HG03060 (cell line): ENCODE results near the gene COL10A1.
A peak's percentile ranks its signal among the peaks of the same experiment; 100 is the strongest.
"Not testable (repeated sequence)": the region's sequence is repeated elsewhere in the genome, so short reads cannot be mapped to it uniquely, and the experiment has no call there.

Source experiments
- ATAC-seq: cut with Tn5 transposase; IDR thresholded peaks from one replicate; pipeline ENCODE4 v1.9.1; 2021; ENCODE audit warnings: low read depth, moderate number of reproducible peaks; ENCODE audit not compliant: unreplicated experiment

Gene COL10A1

DNA sequence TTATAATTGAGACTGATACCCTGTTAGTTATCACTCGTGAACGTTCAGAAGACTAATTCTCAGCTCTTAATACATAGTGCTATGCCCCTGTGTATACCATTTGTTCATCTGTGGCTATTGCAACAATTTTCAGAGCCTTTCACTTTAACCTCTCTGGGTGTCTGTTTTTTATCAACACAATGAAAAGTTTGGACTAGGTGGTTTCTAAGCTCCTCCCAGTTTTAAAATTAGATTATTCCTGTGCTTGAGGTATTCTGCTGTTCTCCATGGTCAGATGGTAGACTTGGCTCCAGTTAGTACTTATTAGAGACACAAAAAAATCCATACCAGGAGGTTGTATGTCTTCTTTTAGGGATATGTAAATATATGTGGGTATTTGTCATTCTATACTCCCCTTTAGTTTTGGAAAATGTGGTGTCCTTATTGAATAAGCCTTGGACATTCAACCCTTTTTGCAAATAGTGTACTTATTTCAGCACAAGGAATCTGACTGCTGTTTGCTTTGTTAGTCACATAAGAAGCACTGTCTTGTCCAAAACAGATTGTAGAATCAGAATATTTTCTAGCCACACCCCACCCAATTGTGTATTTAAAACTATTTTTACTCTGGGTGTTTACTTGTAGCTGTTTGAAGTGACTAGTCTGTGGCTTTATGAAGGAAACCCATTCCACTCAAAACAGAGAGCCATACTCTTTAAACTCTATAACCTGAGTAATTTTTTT lies 2.0 kb upstream of the COL10A1 start:
- ATAC-seq = no peak

DNA sequence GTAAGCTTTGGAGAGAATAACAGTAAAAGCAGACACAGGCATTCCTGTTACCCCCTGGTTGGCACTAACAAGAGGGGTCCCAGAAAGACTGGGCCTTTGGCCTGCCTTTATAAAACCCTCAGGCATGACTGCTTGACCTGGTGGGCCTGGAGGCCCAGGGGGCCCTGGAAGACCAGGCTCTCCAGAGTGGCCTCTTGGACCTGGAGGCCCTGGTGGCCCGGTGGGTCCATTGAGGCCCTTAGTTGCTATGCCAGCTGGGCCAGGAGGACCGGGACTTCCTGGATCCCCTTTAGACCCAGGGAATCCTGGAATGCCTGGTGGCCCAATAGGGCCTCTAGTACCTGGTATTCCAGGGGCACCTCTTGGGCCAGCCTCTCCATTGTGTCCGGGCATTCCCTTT lies 5.5 kb downstream of the COL10A1 start:
- no peak for ATAC-seq

DNA sequence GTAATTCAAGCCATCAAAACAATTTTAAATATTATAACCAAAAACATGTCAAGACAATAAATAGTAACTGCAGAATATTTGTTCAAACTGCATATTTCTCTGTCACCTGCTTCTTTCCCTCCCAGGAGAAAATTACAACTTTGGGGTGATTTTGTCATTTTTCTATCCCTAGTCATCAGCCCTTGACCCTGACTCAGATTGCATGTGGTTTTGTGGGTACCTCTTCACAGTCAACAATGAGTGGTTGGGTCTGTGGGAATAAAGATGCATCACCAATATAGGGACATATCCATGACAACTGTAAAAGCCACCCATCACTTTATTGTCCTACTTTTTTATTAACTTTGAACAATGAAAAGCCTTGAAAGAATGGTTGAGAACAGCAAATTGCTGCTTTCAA lies 7.3 kb downstream of the COL10A1 start:
- ATAC-seq = no peak

DNA sequence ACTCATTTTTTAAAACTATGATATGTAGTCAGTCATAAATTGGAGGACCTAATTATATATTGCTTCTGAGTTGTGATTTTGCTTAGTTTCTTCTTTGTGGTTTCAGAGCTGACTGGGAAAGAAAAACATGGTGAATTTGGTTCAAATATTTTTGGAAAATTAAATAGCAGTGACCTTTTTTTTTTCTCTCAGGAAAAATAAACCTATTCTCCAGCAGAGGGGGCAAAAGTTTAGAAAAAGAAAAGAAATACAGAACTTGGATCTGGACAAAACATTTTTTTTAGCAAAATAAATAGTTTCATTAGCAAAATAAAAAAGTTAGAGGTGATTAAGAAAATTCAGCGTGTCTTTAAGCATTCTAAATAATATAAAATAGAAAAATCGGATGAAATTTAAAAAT lies 10.2 kb downstream of the COL10A1 start:
- no peak for ATAC-seq

DNA sequence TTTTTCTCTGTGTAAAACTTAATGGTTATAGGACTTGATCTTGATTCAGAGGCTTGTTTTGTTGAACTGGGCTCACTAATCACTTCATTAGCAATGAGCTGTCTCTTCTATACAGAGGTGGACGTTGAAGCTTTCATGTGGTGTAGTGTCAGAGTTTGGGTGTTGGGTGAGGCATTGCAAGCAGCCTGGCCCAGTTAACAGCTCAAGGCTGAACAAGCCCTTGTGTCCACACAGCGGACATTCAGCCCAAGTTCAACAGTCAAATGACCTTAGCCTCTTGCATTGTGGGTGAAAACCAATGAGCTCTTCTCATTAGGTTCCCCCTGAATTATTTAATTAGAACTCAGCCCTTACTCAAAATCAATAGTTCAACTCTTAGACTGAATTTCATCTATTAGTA lies 12.5 kb downstream of the COL10A1 start:
- ATAC-seq = no peak

DNA sequence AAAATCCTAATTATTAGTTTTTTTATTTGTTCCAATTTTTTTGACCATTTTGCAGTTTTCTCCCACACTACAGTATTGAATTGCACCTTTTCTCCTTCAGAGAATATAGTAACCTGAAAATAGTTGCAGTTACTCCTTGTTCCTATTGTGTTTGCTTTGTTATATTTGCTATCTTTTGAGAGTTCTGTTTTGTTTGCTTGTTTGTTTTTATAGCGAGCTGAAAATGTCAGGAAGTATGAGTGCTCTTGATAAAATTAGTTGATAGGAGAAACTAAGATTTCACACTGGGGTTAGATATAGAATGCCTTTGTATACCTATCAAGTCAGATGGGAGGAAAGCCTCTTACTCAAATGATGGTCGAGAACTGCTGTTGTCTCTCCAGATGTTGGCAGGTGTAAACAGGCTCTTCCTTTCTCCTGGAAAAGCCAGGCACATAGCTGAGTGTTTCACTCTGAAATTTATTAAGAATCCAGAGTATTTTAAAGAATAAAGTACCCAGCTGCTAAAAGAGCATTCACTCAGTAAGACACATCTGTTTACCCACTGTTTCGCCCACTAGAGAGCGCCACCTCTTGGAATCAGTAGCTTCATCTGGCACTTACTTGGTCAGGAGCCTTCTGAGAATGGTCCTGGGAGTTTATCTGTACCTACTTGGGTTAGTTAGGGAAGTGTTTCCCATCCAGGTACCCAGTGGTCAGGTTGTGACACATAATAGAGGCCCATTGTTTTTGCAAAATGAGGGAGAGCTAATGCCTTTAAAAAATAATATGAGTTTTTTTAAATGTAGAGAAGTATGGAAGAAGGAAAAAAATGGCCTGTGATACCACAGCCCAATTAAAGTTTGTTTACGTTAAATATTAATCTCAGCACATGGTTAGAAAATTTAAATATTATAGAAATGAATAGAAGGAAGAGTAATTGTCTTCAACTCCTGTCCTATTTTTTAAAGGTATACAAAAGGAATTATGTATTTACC lies 14.1 kb downstream of the COL10A1 start:
- ATAC-seq = peak; percentile 51

DNA sequence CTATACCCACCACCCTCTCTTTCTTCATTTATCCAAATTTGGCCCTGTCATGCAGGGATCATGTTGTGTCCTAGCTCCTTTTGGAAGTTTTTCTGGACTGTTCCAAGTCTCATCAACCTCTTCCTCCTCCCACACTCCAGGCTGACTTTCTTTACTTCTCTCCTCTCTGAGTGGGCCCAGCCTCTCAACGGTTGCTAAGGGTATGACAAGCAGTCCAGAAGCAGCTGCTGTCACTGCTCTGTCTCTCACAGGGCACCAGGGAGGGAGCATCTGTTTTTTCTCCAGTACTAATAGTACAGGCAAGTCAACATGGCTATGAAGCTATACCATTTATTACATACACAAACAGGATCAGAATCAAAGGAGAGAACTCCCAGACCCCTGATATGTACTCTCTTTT lies 17.1 kb downstream of the COL10A1 start:
- no peak for ATAC-seq

DNA sequence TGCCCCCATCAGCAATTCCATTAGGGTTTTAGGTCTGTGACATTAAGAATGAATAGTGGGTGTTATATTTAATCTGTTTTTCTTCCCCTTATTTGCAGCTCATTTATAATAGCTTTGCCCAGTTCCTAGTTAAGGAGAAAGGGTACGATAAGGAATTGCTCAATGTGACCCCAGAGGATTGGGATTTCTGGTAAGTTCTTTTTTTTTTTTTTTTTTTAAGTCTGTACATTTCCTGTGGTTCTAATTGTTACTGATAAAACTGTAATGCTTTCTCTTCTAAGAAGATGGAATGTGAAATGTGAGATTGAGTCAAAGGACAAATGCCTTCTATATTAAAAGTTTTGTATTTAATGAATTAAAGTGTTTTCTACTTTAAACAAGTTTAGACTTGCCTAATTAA lies 19.8 kb downstream of the COL10A1 start:
- ATAC-seq = no peak

DNA sequence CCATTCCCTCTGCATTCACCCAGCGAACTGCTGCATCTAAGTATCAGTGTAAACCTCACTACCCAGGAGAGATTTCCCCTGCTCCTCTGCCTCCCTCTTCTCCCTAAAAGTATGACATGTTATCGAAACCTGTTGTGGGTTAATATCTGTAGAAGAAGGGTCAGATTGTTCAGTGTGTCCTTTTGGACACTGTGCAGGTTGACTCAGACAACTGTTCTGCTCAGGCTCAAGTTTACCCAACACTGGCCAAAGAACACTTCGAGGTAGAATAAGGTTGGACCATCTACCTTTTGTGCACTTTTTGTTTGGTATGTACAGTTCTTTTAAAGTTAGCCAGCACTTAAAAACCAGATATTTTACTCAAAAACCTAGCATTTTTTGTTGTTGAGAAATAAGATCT lies 20.7 kb downstream of the COL10A1 start:
- no peak for ATAC-seq

DNA sequence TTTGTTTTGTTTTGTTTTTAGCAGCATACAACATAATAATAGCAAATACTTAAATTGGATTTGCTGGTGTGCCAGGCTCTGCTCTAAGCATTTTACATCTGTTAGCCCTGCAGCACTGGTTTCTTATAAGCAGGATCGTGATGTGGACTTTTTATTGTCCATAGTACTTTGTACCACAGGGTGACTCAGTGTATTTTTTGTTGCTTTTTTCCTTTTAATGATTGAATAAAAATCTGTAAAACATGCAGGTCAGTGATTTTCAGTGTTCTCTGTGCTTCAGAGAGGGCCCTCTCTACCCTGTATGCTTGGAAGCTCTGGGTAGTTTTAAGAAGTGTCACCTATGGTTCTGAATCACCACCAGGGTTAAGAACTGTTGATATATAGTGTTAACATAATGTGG lies 21.3 kb downstream of the COL10A1 start:
- no peak for ATAC-seq

DNA sequence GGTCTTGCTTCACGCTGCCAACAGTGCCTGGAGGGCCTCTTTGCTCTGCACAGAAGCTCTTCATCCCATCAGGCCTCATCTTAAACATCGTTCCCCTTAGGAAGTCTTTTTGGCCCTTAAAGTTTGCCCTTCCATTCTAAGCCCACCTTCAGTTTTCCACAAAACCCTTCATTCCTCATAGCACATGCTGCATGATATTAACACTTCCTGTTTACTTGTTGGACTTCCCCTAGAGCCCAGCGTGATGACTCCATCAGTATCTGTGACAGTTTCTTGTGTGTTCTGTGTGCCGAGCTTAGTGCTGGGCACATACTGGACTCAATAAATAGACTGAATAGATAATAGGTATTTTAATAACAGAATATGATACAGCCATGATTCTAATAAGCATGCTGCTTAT lies 23.1 kb downstream of the COL10A1 start:
- no peak for ATAC-seq

DNA sequence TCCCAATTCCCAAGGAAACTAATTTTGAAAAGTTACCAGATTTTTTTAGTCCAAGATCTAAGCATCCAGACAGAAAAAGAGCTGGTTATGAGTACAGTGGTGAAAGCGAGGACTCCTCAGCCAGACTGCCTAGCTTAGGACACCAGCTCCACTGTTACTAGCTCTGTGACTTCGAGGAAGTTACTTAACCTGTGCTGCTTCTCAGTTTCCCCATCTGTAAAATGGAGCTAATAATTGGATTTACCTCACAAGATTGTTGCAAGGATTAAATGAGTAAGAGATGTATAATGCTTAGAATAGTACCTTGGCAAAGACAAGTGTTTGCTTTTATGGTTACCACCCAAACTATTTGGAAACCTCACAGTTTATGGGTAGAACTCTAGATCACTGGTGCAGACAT lies 24.1 kb downstream of the COL10A1 start:
- ATAC-seq = no peak

DNA sequence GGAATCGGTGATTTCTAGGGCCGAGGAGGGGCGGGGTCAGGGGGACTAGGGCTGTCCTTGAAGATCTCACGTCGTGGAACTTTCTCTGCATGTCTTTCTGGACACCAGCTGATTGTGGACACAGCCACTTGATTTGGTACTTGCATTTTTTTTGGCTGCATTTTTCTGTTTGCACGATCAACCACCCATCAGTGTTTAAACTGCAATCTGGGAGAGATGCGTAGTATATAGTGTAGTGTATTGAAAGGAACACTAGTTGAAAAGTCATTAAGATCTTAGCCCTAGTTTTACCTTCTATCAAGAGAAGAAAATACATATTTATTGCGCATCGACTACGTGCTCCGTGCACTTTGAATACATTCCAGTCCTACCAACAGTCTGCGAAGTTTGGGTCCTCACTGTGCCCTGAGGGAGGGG lies 24.6 kb downstream of the COL10A1 start:
- no peak for ATAC-seq

DNA sequence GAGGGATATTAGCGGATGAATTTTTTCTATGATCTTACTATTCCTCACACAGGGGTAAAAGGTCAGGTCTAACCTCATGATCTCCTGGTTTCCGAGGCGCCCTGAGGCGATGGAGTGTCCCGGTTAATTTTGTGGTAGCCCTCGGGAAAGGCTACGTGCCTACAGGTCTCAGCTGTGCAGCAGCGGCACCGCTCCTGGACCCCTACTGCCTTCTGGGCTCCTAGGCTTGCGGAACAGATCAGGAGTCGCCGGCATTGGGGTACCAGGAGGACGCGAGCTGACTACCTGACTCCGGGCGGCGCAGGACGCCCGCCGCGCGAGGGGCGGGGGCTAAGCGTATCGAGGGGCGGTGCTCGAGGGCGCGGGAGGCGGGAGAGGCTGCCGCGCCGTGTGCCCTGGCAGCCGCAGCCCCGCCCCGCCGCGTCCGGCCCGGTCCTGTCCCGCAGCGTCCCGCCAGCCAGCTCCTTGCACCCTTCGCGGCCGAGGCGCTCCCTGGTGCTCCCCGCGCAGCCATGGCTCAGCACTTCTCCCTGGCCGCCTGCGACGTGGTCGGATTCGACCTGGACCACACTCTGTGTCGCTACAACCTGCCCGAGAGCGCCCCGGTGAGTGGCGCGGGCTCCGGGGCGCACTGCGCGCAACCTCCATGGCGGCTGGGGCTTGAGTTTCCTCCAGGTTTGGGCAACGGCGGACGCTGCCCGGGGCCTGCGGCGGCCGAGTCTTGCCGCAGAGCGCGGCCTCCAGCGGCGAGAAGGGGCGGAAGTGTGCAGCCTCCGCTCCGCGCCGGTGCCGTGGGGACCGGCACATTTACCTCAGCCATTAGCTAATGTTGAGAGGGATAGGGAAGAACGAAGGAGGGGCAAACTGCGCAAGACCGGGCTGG lies 25.3 kb downstream of the COL10A1 start, which contains the start of gene NT5DC1:
Gene NT5DC1 (plus strand): TSS at position 435 of the 883 bp plus-strand sequence. CDS start 78 bp downstream, at position 513.
- ATAC-seq = peak; percentile 63

DNA sequence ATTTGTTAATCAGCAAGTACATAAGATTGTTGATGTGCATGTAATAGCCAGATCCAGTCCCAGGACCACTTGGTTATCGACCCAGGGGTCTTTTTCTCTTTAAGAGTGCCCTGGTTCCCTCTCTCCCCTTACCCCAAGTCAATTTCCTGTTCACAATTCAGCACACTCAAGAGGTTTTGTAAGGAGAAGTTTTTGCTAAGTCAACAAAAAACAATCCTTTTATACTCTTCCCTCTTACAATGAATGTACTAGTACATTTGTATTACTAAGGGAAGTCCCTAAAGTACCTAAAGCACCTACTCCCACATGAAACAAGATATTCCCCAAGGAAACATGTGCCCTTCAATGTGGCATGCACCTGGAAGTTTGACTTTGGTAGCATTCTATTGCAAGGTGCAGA lies 26.9 kb downstream of the COL10A1 start:
- ATAC-seq = no peak

DNA sequence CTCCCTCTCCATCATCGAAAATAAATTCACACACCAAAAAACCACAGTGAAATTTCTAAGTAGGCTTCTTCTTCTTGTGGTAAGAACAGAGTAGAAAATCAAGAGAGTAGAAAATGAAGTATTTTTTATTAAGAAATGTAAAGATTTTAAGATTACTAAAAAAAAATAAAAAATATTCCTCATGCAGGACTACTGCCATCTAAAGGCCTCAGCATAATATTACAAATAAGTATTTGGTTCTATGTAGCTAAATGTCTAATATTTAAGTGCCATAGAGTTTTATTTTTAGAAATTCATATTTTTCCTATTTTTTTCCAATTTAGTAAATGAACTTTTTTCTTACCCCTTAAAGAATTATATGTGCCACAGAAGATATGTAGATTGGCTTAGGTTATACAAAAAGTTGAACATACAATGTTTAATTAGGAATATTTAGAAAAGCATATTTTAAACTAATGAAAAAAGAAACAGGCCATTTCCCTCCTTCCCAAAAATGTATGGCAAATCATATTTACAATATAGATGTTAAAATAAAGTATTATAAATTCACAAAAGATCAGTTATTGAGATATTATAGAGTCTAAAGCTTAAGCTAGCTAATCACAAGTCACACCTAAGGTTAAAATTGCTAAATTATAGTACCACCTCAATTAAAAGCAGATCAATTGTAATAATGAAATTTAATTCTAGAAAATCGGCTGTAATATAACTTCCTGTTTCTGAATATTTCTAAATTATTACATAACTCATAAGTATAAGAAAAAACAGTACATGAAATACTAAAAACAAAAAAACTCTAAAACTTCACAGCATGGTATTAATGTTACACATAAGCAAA lies 28.7 kb downstream of the COL10A1 start:
- ATAC-seq = no peak

DNA sequence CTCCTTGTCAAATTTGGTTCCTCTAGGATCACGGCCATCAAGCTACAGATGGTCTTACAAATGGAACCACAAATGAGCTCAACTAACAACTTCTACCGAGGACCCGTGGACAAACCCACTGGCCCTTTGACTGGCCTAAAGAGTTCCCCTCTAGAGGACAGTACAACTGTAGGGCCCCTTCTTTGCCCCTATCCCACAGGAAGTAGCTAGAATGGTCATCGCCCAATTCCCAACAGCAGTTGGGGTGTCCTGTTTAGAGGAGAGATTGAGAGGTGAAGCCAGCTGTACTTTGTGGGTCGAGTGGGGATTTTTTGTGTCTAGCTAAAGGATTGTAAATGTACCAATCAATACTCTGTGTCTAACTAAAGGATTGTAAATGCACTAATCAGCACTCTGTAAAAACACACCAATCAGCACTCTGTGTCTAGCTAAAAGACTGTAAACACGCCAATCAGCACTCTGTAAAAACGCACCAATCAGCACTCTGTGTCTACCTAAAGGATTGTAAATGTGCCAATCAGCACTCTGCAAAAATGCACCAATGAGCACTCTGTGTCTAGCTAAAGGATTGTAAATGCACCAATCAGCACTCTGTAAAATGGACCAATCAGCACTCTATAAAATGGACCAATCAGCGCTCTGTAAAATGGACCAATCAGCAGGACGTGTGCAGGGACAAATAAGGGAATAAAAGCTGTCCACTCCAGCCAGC lies 29.7 kb downstream of the COL10A1 start:
- ATAC-seq = not testable (repeated sequence)

DNA sequence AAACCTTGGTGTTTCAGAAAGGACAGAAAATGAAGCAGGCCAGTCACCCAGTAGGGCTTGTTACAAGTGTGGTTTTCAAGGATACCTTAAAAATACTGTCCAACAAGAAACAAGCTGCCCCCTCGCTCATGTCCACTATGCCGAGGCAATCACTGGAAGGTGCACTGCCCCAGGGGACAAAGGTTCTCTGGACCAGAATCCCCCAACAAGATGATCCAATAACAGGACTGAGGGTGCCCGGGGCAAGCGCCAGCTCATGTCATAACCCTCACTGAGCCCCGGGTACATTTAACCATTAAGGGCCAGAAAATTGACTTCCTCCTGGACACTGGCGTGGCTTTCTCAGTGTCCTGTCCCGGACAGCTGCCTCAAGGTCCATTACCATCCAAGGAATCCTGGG lies 31.9 kb downstream of the COL10A1 start:
- no peak for ATAC-seq

DNA sequence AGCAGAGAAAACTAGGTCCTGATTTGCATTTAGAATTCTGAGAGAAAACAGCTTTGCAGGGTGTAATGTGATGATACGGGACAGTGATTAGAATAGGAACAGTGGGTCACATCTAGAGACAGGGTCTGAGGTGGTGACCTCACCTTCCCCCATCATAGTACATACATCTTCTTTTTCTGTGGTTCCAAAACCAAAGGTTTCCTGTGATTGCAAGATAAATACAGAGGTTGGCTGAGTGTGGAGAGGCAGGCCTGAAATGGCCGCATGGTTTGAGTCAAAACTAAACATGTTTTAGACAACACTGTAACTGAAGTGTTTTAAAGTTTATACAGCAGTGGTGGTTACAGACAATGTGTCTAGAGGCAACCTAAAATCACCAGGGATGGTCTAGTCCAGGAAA lies 35.7 kb downstream of the COL10A1 start:
- ATAC-seq = peak; percentile 51
